Choroid plexus epithelial cell (primary cell): ENCODE data around the gene EFNA3.

Source experiments
- DNase-seq: peaks from one replicate; pipeline ENCODE4 v3.0.0-alpha.2; 2010; ENCODE audit warnings: low read depth
- H3K4me3 ChIP-seq: 2 replicates; pipeline ENCODE4 v1.5.1; 2011; ENCODE audit warnings: low read depth, mild to moderate bottlenecking, control low read depth, low read length, moderate library complexity
- CTCF ChIP-seq: conservative IDR thresholded peaks from 2 replicates; pipeline ENCODE4 v1.5.1; 2011; ENCODE audit warnings: low read depth, mild to moderate bottlenecking, control low read depth, inconsistent platforms, low read length, moderate library complexity

EFNA3 gene

DNA sequence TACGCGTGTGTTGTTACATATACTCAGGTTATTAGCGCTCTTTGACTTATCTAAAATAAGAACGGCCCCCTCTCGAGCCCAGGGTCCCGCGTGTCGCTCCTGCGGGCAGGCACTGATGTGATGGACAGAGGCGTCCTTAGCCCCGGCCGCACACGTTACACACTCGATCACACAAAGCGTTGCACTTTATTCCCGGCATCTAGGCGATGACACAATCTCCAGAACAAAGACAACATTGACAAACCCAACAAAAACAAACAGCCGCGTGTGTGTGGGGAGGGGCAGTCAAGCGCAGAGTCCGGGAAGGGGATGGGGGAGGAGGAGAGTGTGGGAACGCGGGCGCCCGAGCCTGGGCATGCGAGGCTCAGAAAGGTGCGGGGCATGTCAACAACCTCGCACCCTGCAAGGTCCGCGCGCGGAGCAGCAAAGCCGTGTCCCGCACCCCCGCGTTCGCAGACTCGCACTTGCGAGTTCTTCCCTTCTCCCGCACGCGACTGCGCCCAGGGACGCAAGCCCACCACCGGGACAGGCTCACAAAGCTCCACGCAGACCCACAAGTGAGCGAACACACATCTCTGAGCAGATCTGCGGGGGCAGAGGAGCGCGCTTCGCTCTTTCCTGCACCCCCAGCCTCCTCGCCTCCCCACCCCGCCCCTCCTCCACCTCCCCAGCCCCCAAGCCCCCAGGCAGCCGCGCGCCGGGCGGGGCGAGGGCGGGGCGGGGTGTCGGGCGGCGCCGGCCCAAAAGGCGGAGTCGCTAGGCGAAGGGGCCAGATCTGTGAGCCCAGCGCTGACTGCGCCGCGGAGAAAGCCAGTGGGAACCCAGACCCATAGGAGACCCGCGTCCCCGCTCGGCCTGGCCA is 48.7 kb downstream of the EFNA3 start, which contains the start of gene EFNA1:
EFNA1 (plus strand) TSS at position 772 of the 862 bp plus-strand sequence. CDS start 102 bp downstream, outside the sequence.
- peak; percentile 67 for DNase-seq
- H3K4me3 ChIP-seq, result peak within 1 kb of the TSS; percentile 60
- no peak for TF ChIP-seq CTCF

DNA sequence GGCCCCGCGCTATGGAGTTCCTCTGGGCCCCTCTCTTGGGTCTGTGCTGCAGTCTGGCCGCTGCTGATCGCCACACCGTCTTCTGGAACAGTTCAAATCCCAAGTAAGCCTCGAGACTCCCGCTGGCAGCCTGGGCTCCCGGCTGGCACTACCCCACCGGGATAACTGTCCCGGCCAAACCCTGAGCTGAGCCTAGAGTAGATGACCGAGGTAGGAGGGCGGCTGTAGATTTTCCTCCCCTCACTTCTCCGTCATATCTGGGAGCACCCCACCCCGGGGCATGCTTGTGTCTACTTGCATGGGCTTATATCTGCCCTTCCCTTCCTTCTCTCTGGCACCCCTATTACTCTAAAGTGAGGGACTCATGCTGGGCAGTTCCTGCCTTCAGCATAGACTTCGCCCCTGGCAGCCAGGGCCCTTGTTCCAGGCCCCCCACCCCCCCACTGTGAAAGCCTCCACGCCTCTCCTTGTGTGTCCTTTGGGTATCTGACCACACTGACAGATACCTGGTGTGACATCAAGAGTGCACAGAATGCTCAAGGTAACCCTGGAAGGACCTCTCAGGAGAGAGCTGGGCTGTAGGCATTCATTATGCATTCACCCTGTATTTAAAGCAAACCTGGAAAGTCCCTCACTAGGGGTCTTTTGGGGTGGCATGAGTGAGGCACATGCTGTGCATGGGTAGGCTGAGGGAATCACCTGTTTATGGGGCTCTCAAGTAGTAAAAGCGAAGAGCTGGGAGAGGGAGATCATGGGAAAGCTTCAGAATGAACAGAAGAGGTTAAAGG is 49.5 kb downstream of the EFNA3 start:
- TF ChIP-seq CTCF, result no peak
- peak overlapping the region; percentile 60 for H3K4me3 ChIP-seq
- DNase-seq, result no peak

- H3K4me3 ChIP-seq, result peak overlapping the region; percentile 60
- DNase-seq, result no peak
- TF ChIP-seq CTCF, result no peak
These were observed 50.3 kb downstream of the EFNA3 start for GRCh38 chr1:155128755-155129473.

DNA sequence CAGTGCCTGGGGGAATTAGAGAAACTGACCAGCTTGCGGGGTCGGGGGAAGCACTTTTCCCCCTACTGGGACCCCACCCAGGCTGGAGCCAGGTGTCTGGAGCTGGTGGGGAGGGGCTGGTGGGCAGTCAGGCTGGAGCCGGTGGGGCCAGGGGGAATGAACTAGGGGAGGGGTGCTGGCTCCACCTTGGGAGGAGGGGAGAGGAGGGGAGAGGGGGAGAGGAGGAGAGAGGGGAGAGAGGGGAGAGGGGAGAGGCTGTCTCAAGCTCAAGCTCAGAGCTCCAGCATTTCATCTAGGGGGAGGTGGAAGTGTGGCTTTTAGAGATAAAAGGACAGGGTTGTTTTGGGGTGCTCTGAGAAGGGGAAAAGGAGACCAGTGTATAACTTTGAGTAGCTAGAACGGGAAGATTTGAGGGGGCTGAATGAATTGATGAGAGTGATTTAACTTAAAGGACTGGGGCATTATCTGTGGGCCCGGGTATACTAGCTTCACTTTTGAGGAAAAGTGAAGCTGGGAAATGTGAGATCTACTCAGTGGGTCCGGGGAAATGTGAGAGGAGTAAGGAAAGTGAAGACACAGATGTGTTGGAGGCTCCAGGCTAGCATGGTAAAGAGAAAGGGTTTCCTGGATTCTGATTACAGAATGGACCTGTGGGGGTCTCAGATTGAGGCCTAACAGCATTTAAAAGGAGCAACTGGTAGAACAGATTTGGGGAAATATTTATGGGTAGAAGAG is 51.8 kb downstream of the EFNA3 start:
- no peak for TF ChIP-seq CTCF
- DNase-seq, result no peak
- no peak overlapping the region for H3K4me3 ChIP-seq

- no peak for DNase-seq
- no peak overlapping the region for H3K4me3 ChIP-seq
- TF ChIP-seq CTCF, result no peak
These were observed 52.6 kb downstream of the EFNA3 start for GRCh38 chr1:155131285-155131684.

GRCh38 chr1:155131856-155132255 is 53.2 kb downstream of the EFNA3 start:
- no peak for TF ChIP-seq CTCF
- no peak for DNase-seq
- H3K4me3 ChIP-seq, result no peak overlapping the region
